IMR-90 (cell line): ENCODE measurements around the gene CFAP221. TPM values are rescaled to one million over a fixed set of nuclear protein-coding genes. Genes with fewer than 3 reads are reported as not detected.

Experiments used
- ATAC-seq: fragments of 200-7000 bp; cut with Tn5 transposase; 2 replicates; pipeline ENCODE4 v1.9.1; 2020; ENCODE audit warnings: low read depth, mild to moderate bottlenecking, moderate library complexity
- BruUV-seq: library from RNA; stranded (reverse); fragments of 400-500 nt; replicated peaks from 2 replicates; lab custom pipeline; 2021; lab: Mats Ljungman, UMichigan
- CTCF ChIA-PET: fragments of 300-600 bp; formaldehyde crosslinking; extraction: SDS; loops from one replicate; lab custom pipeline; 2021; ENCODE audit warnings: antibody characterized with exemption; lab: Yijun Ruan, JAX
- POLR2A ChIA-PET: fragments of 300-600 bp; sonication (Branson Sonifier 250); formaldehyde crosslinking; loops from one replicate; lab custom pipeline; 2022; ENCODE audit warnings: antibody characterized with exemption; ENCODE audit not compliant: unreplicated experiment; lab: Charles Lee
- DNase-seq: peaks from one replicate; pipeline ENCODE4 v3.0.0; 2013
- H2AFZ ChIP-seq: replicated peaks from 2 replicates; pipeline ENCODE3; 2013; ENCODE audit warnings: low read length, mild to moderate bottlenecking; ENCODE audit not compliant: poor library complexity
- H2AK5ac ChIP-seq: 2 replicates; pipeline ENCODE4 v1.6.1; 2013; ENCODE audit warnings: low read depth, low read length, inconsistent platforms
- H2AK9ac ChIP-seq: replicated peaks from 2 replicates; pipeline ENCODE3; 2013; ENCODE audit warnings: mild to moderate bottlenecking, low read depth, low read length, moderate library complexity; ENCODE audit not compliant: poor library complexity
- H2BK120ac ChIP-seq: 2 replicates; pipeline ENCODE4 v1.6.1; 2013; ENCODE audit warnings: low read depth, low read length, inconsistent platforms
- H2BK15ac ChIP-seq: 3 replicates; pipeline ENCODE4 v1.6.1; 2013; ENCODE audit warnings: low read depth, low read length, inconsistent platforms
- H2BK20ac ChIP-seq: 2 replicates; pipeline ENCODE4 v1.6.1; 2013; ENCODE audit warnings: low read depth, mild to moderate bottlenecking, inconsistent platforms, low read length, moderate library complexity
- H2BK5ac ChIP-seq: 2 replicates; pipeline ENCODE4 v1.6.1; 2013; ENCODE audit warnings: mild to moderate bottlenecking, low read depth, low read length, inconsistent platforms; ENCODE audit not compliant: poor library complexity, severe bottlenecking
- H3K14ac ChIP-seq: replicated peaks from 2 replicates; pipeline ENCODE4 v1.6.1; 2013; ENCODE audit warnings: low read depth, low read length, inconsistent platforms
- H3K18ac ChIP-seq: 2 replicates; pipeline ENCODE4 v1.6.1; 2013; ENCODE audit warnings: low read depth, low read length, control low read depth
- H3K23ac ChIP-seq: 2 replicates; pipeline ENCODE4 v1.6.1; 2013; ENCODE audit warnings: low read depth, low read length, inconsistent platforms
- H3K27ac ChIP-seq: 2 replicates; pipeline ENCODE4 v1.5.1; 2013; ENCODE audit warnings: mild to moderate bottlenecking, control low read depth, low read length; ENCODE audit not compliant: insufficient read depth
- H3K27me3 ChIP-seq: 2 replicates; pipeline ENCODE4 v1.6.1; 2013; ENCODE audit warnings: low read length; ENCODE audit not compliant: control insufficient read depth, insufficient read depth
- H3K36me3 ChIP-seq: 2 replicates; pipeline ENCODE4 v1.6.1; 2013; ENCODE audit warnings: low read length, mixed read lengths; ENCODE audit not compliant: control insufficient read depth, insufficient read depth
- H3K4ac ChIP-seq: 2 replicates; pipeline ENCODE4 v1.6.1; 2013; ENCODE audit warnings: low read depth, low read length, inconsistent platforms
- H3K4me1 ChIP-seq: 2 replicates; pipeline ENCODE4 v1.6.1; 2013; ENCODE audit warnings: low read length, mixed read lengths; ENCODE audit not compliant: control insufficient read depth, insufficient read depth
- H3K4me2 ChIP-seq: 2 replicates; pipeline ENCODE4 v1.6.1; 2013; ENCODE audit warnings: low read depth, mild to moderate bottlenecking, control low read depth, low read length, moderate library complexity
- H3K4me3 ChIP-seq: 2 replicates; pipeline ENCODE4 v1.5.1; 2013; ENCODE audit warnings: low read depth, mild to moderate bottlenecking, control low read depth, low read length, moderate library complexity; ENCODE audit not compliant: insufficient read depth
- H3K56ac ChIP-seq: 2 replicates; pipeline ENCODE4 v1.6.1; 2013; ENCODE audit warnings: low read length, inconsistent platforms; ENCODE audit not compliant: insufficient read depth; ENCODE audit errors: extremely low read depth
- H3K79me1 ChIP-seq, 2 experiments: 2 replicates each; pipeline ENCODE4 v1.6.1; 2013; ENCODE audit warnings: low read length in 2 of 2, inconsistent platforms in 1 of 2, low read depth in 1 of 2
- H3K9ac ChIP-seq: 2 replicates; pipeline ENCODE4 v1.6.1; 2013; ENCODE audit warnings: low read depth, low read length, control low read depth
- H3K9me1 ChIP-seq: 2 replicates; pipeline ENCODE4 v1.6.1; 2013; ENCODE audit warnings: low read length, inconsistent platforms; ENCODE audit not compliant: insufficient read depth
- H3K9me3 ChIP-seq: 2 replicates; pipeline ENCODE4 v1.6.1; 2013; ENCODE audit warnings: low read length; ENCODE audit not compliant: control insufficient read depth, insufficient read depth
- H4K20me1 ChIP-seq: 2 replicates; pipeline ENCODE4 v1.6.1; 2013; ENCODE audit warnings: low read length, inconsistent platforms; ENCODE audit not compliant: insufficient read depth
- H4K5ac ChIP-seq: 2 replicates; pipeline ENCODE4 v1.6.1; 2013; ENCODE audit warnings: mild to moderate bottlenecking, low read depth, low read length, control low read depth
- H4K8ac ChIP-seq, 2 experiments: 2 replicates each; pipeline ENCODE4 v1.6.1; 2013; ENCODE audit warnings: low read depth in 2 of 2, low read length in 2 of 2, control low read depth in 1 of 2, inconsistent platforms in 1 of 2
- H4K91ac ChIP-seq: 2 replicates; pipeline ENCODE4 v1.6.1; 2013; ENCODE audit warnings: low read depth, low read length, inconsistent platforms; ENCODE audit not compliant: insufficient read depth
- ELK1 ChIP-seq: fragments of 150-350 bp; IDR thresholded peaks from 2 replicates; pipeline ENCODE4 v1.6.1; 2016; ENCODE audit warnings: low read depth, mild to moderate bottlenecking, low read length, moderate library complexity, borderline replicate concordance
- MXI1 ChIP-seq: IDR thresholded peaks from 2 replicates; pipeline ENCODE4 v1.6.1; 2012; ENCODE audit warnings: low read depth, mild to moderate bottlenecking, low read length, moderate library complexity, borderline replicate concordance
- POLR2A ChIP-seq: IDR thresholded peaks from 2 replicates; pipeline ENCODE4 v1.6.1; 2012; ENCODE audit warnings: mild to moderate bottlenecking, low read depth, low read length
- SMC3 ChIP-seq: fragments of 150-350 bp; IDR thresholded peaks from 2 replicates; pipeline ENCODE4 v1.6.1; 2016; ENCODE audit warnings: low read depth, mild to moderate bottlenecking, antibody characterized with exemption, low read length, moderate library complexity
- WGBS, 2 experiments: methylation state at CpG; one replicate each; pipeline versions ENCODE4 v1.1.5 to v1.1.7; 2013; ENCODE audit warnings: missing lambda C conversion rate in 2 of 2; ENCODE audit not compliant: insufficient read length in 1 of 2; ENCODE audit errors: extremely low coverage in 2 of 2; 5-methylcytosine and 5-hydroxymethylcytosine counted together
- dilution Hi-C: fragments of 300-500 bp; cut with HindIII; formaldehyde crosslinking; loops from one replicate; pipeline ENCODE4 v1.14.3; 2018; ENCODE audit warnings: low sequenced_read_pairs; ENCODE audit not compliant: unreplicated experiment
- in situ Hi-C: fragments of 300-500 bp; cut with MboI; formaldehyde crosslinking; loops from 3 replicates; pipeline ENCODE4 v1.14.3; 2019; ENCODE audit warnings: low sequenced_read_pairs, inconsistent platforms, mixed read lengths
- intact Hi-C: fragments of 100-400 bp; cut with micrococcal nuclease; formaldehyde crosslinking; loops from 2 replicates; pipeline ENCODE4 v1.10.0; 2022
- polyA plus RNA-seq, 3 experiments: library from polyadenylated mRNA; depleted of rRNA; stranded (reverse); fragments of >200 nt; gene quantifications; 2 replicates each; pipeline ENCODE4 v1.2.3, GENCODE V29; 2012; ENCODE audit warnings: low replicate concordance in 1 of 3
- total RNA-seq: library from RNA; depleted of rRNA; stranded (reverse); fragments of >200 nt; gene quantifications from 2 replicates; pipeline ENCODE4 v1.2.3, GENCODE V29; 2012

Gene CFAP221
- total and polyA plus RNA-seq, 2 of the 4 experiments (the other 2 are of a cell fraction) = not detected

GRCh38 chr2:119689218-119689617, 145.0 kb downstream of the CFAP221 start:
- POLR2A ChIA-PET = no interaction called here
- Histone ChIP-seq H3K56ac (no peak overlapping the region), H3K4ac (no peak overlapping the region), H3K27ac (no peak overlapping the region), H3K4me2 (no peak overlapping the region), H2BK20ac (no peak overlapping the region), H3K9ac (no peak overlapping the region), H3K4me3 (no peak overlapping the region), H2AK5ac (no peak overlapping the region), H3K27me3 (no peaks in the 10 kb centered on the region), H3K36me3 (no peaks in the 10 kb centered on the region), H3K14ac (no peak overlapping the region), H4K5ac (no peak overlapping the region), H2BK15ac (no peak overlapping the region), H3K18ac (no peak overlapping the region), H2BK120ac (no peak overlapping the region), H4K91ac (no peak overlapping the region), H3K9me3 (no peaks in the 10 kb centered on the region), H3K9me1 (peaks cover 7% of the 10 kb centered on the region; the same call in 1 of the 2 replicates), H2BK5ac (no peak overlapping the region), H3K23ac (no peak overlapping the region), H3K79me1 (no peaks in the 10 kb centered on the region), H2AFZ (no peak overlapping the region), H2AK9ac (no peak overlapping the region), H4K8ac (no peak overlapping the region), H4K20me1 (no peaks in the 10 kb centered on the region), H3K4me1 (no peaks in the 10 kb centered on the region)
- CTCF ChIA-PET = no interaction called here
- DNase-seq = no peak
- ATAC-seq = no peak
- in situ Hi-C loops = no loop called here
- TF ChIP-seq MXI1 = no peak
- no peak for TF ChIP-seq SMC3
- no peak for TF ChIP-seq POLR2A
- TF ChIP-seq ELK1 = no peak
- intact Hi-C loops = no loop called here
- BruUV-seq = no TSS peak
- dilution Hi-C loops = no loop called here
- whole genome bisulfite sequencing, 2 experiments = 80% methylated on average over 1 of the region's 4 CpGs; no CpG with 5 or more reads in 1 of the 2 experiments
